Cardiac fibroblast (primary cell): ENCODE measurements around the gene ANGPTL7.

ENCODE experiments used
- DNase-seq, 2 donors: peaks; one replicate each; pipeline versions ENCODE4 v3.0.0 to v3.0.0-alpha.2; 2010; ENCODE audit warnings: low read depth in 2 of 2
- H3K4me3 ChIP-seq, 2 donors: replicated peaks in 1 of 2; 1 replicate in 1 of 2; 2 replicates in 1 of 2; pipeline ENCODE4 v1.5.1; 2011; ENCODE audit warnings: low read depth in 2 of 2, low read length in 2 of 2, mild to moderate bottlenecking in 2 of 2, moderate library complexity in 1 of 2
- CTCF ChIP-seq: IDR thresholded peaks from one replicate; pipeline ENCODE4 v1.5.1; 2011; ENCODE audit warnings: low read depth, mild to moderate bottlenecking, low read length, inconsistent platforms

The ANGPTL7 gene

GRCh38 chr1:11237356-11237755, 48.2 kb downstream of the ANGPTL7 start:
- no peak for DNase-seq
- TF ChIP-seq CTCF = no peak
- no peak overlapping the region for H3K4me3 ChIP-seq

GRCh38 chr1:11238311-11238710, 49.2 kb downstream of the ANGPTL7 start:
- no peak for DNase-seq
- no peak overlapping the region for H3K4me3 ChIP-seq
- no peak for TF ChIP-seq CTCF

GRCh38 chr1:11245248-11245647, 56.1 kb downstream of the ANGPTL7 start:
- H3K4me3 ChIP-seq = no peak overlapping the region
- no peak for TF ChIP-seq CTCF
- no peak for DNase-seq
